Lung (tissue), 12 donors: ENCODE measurements around the gene SNW1. TPM values are rescaled to one million over a fixed set of nuclear protein-coding genes. Genes with fewer than 3 reads are reported as not detected.

Experiments used
- ATAC-seq: fragments of 200-7000 bp; cut with Tn5 transposase; one replicate; pipeline ENCODE4 v1.9.1; 2020; ENCODE audit warnings: moderate number of reproducible peaks; ENCODE audit not compliant: insufficient read depth, low FRiP score
- DNase-seq, 3 donors: peaks; one replicate each; pipeline ENCODE4 v3.0.0-alpha.2; 2013 to 2017
- H3K27ac ChIP-seq, 2 donors: one replicate each; pipeline ENCODE4 v1.5.1; 2013; ENCODE audit warnings: mild to moderate bottlenecking in 2 of 2, moderate library complexity in 2 of 2, control low read depth in 1 of 2, inconsistent platforms in 1 of 2, low read depth in 1 of 2, low read length in 1 of 2
- H3K27me3 ChIP-seq, 3 donors: one replicate each; pipeline ENCODE4 v1.5.1; 2013; ENCODE audit warnings: low read length in 2 of 3; ENCODE audit not compliant: control insufficient read depth in 3 of 3, insufficient read depth in 3 of 3
- H3K36me3 ChIP-seq, 4 donors: one replicate each; pipeline ENCODE4 v1.5.1; 2013; ENCODE audit warnings: low read length in 4 of 4, mild to moderate bottlenecking in 1 of 4, moderate library complexity in 1 of 4; ENCODE audit not compliant: control insufficient read depth in 4 of 4, insufficient read depth in 4 of 4
- H3K4me1 ChIP-seq, 5 donors: one replicate each; pipeline ENCODE4 v1.5.1; 2013; ENCODE audit warnings: low read length in 5 of 5, mild to moderate bottlenecking in 2 of 5, moderate library complexity in 1 of 5; ENCODE audit not compliant: control insufficient read depth in 5 of 5, insufficient read depth in 5 of 5
- H3K4me3 ChIP-seq: one replicate; pipeline ENCODE4 v1.5.1; 2013; ENCODE audit warnings: mild to moderate bottlenecking, control low read depth, moderate library complexity
- H3K9ac ChIP-seq, 2 donors: one replicate each; pipeline ENCODE4 v1.5.1; 2013; ENCODE audit warnings: low read length in 2 of 2, control low read depth in 1 of 2; ENCODE audit not compliant: insufficient read depth in 1 of 2
- H3K9me3 ChIP-seq, 4 donors: one replicate each; pipeline ENCODE4 v1.5.1; 2013; ENCODE audit warnings: low read length in 3 of 4, mild to moderate bottlenecking in 1 of 4, moderate library complexity in 1 of 4; ENCODE audit not compliant: control insufficient read depth in 4 of 4, insufficient read depth in 3 of 4
- polyA plus RNA-seq, 2 donors: library from polyadenylated mRNA; stranded (reverse); fragments of 200-250 nt; gene quantifications; one replicate each; pipeline ENCODE4 v1.2.1, GENCODE V29; 2013
- total RNA-seq, 2 donors: library from RNA; depleted of rRNA in 1 of 2; stranded (reverse); fragments of >200 nt in 1 of 2; gene quantifications; one replicate each; pipeline ENCODE4 v1.2.1, GENCODE V29; 2014 to 2021
- TF ChIP-seq, protein P1 (sequence below): IDR thresholded peaks from 2 replicates; pipeline ENCODE4 v1.5.1; 2012; ENCODE audit warnings: mild to moderate bottlenecking; ENCODE audit errors: control extremely low read depth, extremely low read depth
- donor health status: control.
- donor health status: control.
- donor health status: Bipolar disorder and iron deficiency.
- donor health status: healthy.
- donor health status: DM: yes; HTN: yes; CAD: no.

The SNW1 gene
- total and polyA plus RNA-seq, 4 donors = 23.9 to 86.3 (median 47.8) TPM

DNA sequence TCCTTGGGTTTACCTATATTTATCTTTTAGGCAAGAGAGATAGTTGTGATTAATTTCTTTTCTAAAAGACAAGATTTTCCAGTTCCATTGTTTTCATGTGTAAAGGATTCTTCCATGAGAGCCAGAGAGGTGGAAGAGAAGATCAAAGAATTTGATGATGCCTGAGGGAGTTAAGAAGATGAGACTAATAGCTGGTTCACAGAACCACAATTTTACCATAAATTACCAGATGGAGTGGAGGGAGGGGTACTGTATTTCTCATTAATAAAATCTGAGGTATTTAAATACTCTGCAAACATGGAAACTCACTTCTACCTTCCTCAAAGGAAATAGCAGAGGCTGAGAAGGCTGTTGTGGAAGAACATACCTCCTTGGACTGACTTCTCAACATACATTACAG lies 87.8 kb downstream of the SNW1 start:
- H3K9me3 ChIP-seq = no peaks in the 10 kb centered on the region
- no peak overlapping the region for H3K27ac ChIP-seq
- no peak overlapping the region for H3K9ac ChIP-seq
- no peaks in the 10 kb centered on the region for H3K4me1 ChIP-seq
- H3K36me3 ChIP-seq = peaks cover 14 to 32% (median 23%) of the 10 kb centered on the region in 4 donors
- DNase-seq (no peak), ATAC-seq (no peak)
- no peak overlapping the region for H3K4me3 ChIP-seq
- H3K27me3 ChIP-seq = no peaks in the 10 kb centered on the region
- TF ChIP-seq, protein P1, sequence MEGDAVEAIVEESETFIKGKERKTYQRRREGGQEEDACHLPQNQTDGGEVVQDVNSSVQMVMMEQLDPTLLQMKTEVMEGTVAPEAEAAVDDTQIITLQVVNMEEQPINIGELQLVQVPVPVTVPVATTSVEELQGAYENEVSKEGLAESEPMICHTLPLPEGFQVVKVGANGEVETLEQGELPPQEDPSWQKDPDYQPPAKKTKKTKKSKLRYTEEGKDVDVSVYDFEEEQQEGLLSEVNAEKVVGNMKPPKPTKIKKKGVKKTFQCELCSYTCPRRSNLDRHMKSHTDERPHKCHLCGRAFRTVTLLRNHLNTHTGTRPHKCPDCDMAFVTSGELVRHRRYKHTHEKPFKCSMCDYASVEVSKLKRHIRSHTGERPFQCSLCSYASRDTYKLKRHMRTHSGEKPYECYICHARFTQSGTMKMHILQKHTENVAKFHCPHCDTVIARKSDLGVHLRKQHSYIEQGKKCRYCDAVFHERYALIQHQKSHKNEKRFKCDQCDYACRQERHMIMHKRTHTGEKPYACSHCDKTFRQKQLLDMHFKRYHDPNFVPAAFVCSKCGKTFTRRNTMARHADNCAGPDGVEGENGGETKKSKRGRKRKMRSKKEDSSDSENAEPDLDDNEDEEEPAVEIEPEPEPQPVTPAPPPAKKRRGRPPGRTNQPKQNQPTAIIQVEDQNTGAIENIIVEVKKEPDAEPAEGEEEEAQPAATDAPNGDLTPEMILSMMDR = no peak

Other genes with a start within 250 kb of the SNW1 start
- 10 to 100 TPM; 31.0 to 48.6 TPM for gene SPTLC2, start 144.5 kb downstream of the SNW1 start, total RNA-seq
- 10 to 100 TPM in 1 of 2 donors, 1 to 10 TPM in 1; 8.1 to 24.3 TPM for gene SPTLC2, start 144.5 kb downstream of the SNW1 start, polyA plus RNA-seq
- 10 to 100 TPM; 10.0 to 11.7 TPM for gene ALKBH1, start 53.1 kb downstream of the SNW1 start, total RNA-seq
- 1 to 10 TPM; 6.2 to 6.8 TPM for gene ALKBH1, start 53.1 kb downstream of the SNW1 start, polyA plus RNA-seq
- 10 to 100 TPM; 41.6 to 86.8 TPM for gene SLIRP, start 53.1 kb downstream of the SNW1 start, total RNA-seq
- gene SLIRP, start 53.1 kb downstream of the SNW1 start, polyA plus RNA-seq = 100 to 1,000 TPM; 227 to 423 TPM
- gene ADCK1, start 39.0 kb upstream of the SNW1 start, total RNA-seq = 1 to 10 TPM; 7.3 to 8.8 TPM
- gene ADCK1, start 39.0 kb upstream of the SNW1 start, polyA plus RNA-seq = 1 to 10 TPM; 5.7 to 6.6 TPM